Measurements from ENCODE around the gene ADISSP.

Gene ADISSP

GRCh38 chr20:3775457-3776108, 8.0 kb upstream of the ADISSP start:
- Histone ChIP-seq H4K91ac (ENCODE audit: low read depth, low read length) (no peak overlapping the region), H3K36me3 (ENCODE audit: control insufficient read depth in 1 of 2, insufficient read depth in 2 of 2, low read length in 2 of 2) (no peaks in the 10 kb centered on the region), H3K4me1 (ENCODE audit: control insufficient read depth in 1 of 2, insufficient read depth in 2 of 2, low read length in 2 of 2) (peaks cover 12 to 13% of the 10 kb centered on the region in 2 experiments), H2AFZ (ENCODE audit: insufficient read depth, low read length, poor library complexity) (no peak overlapping the region), H3K14ac (ENCODE audit: low read length) (no peak overlapping the region), H3K79me1 (ENCODE audit: low read length) (no peaks in the 10 kb centered on the region), H3K27ac (ENCODE audit: low read depth, low read length) (no peak overlapping the region), H2BK5ac (ENCODE audit: low read depth, low read length, poor library complexity) (no peak overlapping the region), H4K8ac (ENCODE audit: low read depth, low read length) (no peak overlapping the region), H3K9ac (ENCODE audit: low read length) (no peak overlapping the region), H3K4me2 (ENCODE audit: low read length) (no peak overlapping the region), H3K79me2 (ENCODE audit: control insufficient read depth, insufficient read depth, low read length, poor library complexity) (no peaks in the 10 kb centered on the region), H4K12ac (ENCODE audit: low read depth, low read length) (no peak overlapping the region), H2AK5ac (ENCODE audit: low read length) (no peak overlapping the region), H3K4me3 (ENCODE audit: low read depth, low read length) (no peak overlapping the region), H2BK120ac (ENCODE audit: insufficient read depth, low read length, poor library complexity) (no peak overlapping the region), H3K4ac (ENCODE audit: low read depth, low read length) (no peak overlapping the region), H3K23ac (ENCODE audit: low read length) (no peak overlapping the region), H3K9me3 (ENCODE audit: insufficient read depth, low read depth, low read length) (peaks cover 7% of the 10 kb centered on the region), H2BK12ac (ENCODE audit: low read length) (no peak overlapping the region), H3K18ac (ENCODE audit: low read length) (no peak overlapping the region), H3K27me3 (ENCODE audit: insufficient read depth, low read length) (peaks cover 23% of the 10 kb centered on the region)
- no CpG with 5 or more reads among the region's 4 CpGs for WGBS (ENCODE audit: extremely low coverage, insufficient coverage, insufficient read length)
- no peak for DNase-seq

- Histone ChIP-seq H4K91ac (ENCODE audit: low read depth, low read length) (no peak overlapping the region), H3K79me1 (ENCODE audit: low read length) (peaks cover 10% of the 10 kb centered on the region), H2AK5ac (ENCODE audit: low read length) (no peak overlapping the region), H4K12ac (ENCODE audit: low read depth, low read length) (no peak overlapping the region), H3K9ac (ENCODE audit: low read length) (no peak overlapping the region), H3K79me2 (ENCODE audit: control insufficient read depth, insufficient read depth, low read length, poor library complexity) (peaks cover 6% of the 10 kb centered on the region), H3K27ac (ENCODE audit: low read depth, low read length) (no peak overlapping the region), H3K36me3 (ENCODE audit: control insufficient read depth in 1 of 2, insufficient read depth in 2 of 2, low read length in 2 of 2) (no peaks in the 10 kb centered on the region), H2BK12ac (ENCODE audit: low read length) (no peak overlapping the region), H3K9me3 (ENCODE audit: insufficient read depth, low read depth, low read length) (no peaks in the 10 kb centered on the region), H3K4me2 (ENCODE audit: low read length) (no peak overlapping the region), H3K4me3 (ENCODE audit: low read depth, low read length) (no peak overlapping the region), H3K18ac (ENCODE audit: low read length) (no peak overlapping the region), H2BK5ac (ENCODE audit: low read depth, low read length, poor library complexity) (no peak overlapping the region), H2BK120ac (ENCODE audit: insufficient read depth, low read length, poor library complexity) (no peak overlapping the region), H3K4me1 (ENCODE audit: control insufficient read depth in 1 of 2, insufficient read depth in 2 of 2, low read length in 2 of 2) (peaks cover 8 to 12% of the 10 kb centered on the region in 2 experiments), H3K23ac (ENCODE audit: low read length) (no peak overlapping the region), H3K27me3 (ENCODE audit: insufficient read depth, low read length) (no peaks in the 10 kb centered on the region), H3K14ac (ENCODE audit: low read length) (no peak overlapping the region), H2AFZ (ENCODE audit: insufficient read depth, low read length, poor library complexity) (no peak overlapping the region), H3K4ac (ENCODE audit: low read depth, low read length) (no peak overlapping the region), H4K8ac (ENCODE audit: low read depth, low read length) (no peak overlapping the region)
- no peak for DNase-seq
- no CpG with 5 or more reads among the region's 7 CpGs for WGBS (ENCODE audit: extremely low coverage, insufficient coverage, insufficient read length)
These were observed 4.1 kb upstream of the ADISSP start for GRCh38 chr20:3771552-3772058.

GRCh38 chr20:3768342-3769130, 983 bp upstream of the ADISSP start:
- Histone ChIP-seq H2AK5ac (ENCODE audit: low read length) (no peak overlapping the region), H3K79me2 (ENCODE audit: control insufficient read depth, insufficient read depth, low read length, poor library complexity) (peaks cover 6% of the 10 kb centered on the region), H3K27ac (ENCODE audit: low read depth, low read length) (no peak overlapping the region), H3K79me1 (ENCODE audit: low read length) (peaks cover 10% of the 10 kb centered on the region), H2BK120ac (ENCODE audit: insufficient read depth, low read length, poor library complexity) (peak overlapping the region; percentile 48), H3K14ac (ENCODE audit: low read length) (peak overlapping the region; percentile 80), H3K27me3 (ENCODE audit: insufficient read depth, low read length) (no peaks in the 10 kb centered on the region), H4K91ac (ENCODE audit: low read depth, low read length) (peak overlapping the region; percentile 74), H3K4me2 (ENCODE audit: low read length) (peak overlapping the region; percentile 84), H2BK5ac (ENCODE audit: low read depth, low read length, poor library complexity) (no peak overlapping the region), H4K8ac (ENCODE audit: low read depth, low read length) (peak overlapping the region; percentile 91), H3K9me3 (ENCODE audit: insufficient read depth, low read depth, low read length) (no peaks in the 10 kb centered on the region), H4K12ac (ENCODE audit: low read depth, low read length) (peak overlapping the region; percentile 86), H2BK12ac (ENCODE audit: low read length) (no peak overlapping the region), H3K4ac (ENCODE audit: low read depth, low read length) (peak overlapping the region; percentile 61), H3K4me3 (ENCODE audit: low read depth, low read length) (peak overlapping the region; percentile 80), H3K23ac (ENCODE audit: low read length) (no peak overlapping the region), H3K4me1 (ENCODE audit: control insufficient read depth in 1 of 2, insufficient read depth in 2 of 2, low read length in 2 of 2) (peaks cover 8 to 12% of the 10 kb centered on the region in 2 experiments), H3K9ac (ENCODE audit: low read length) (peak overlapping the region; percentile 69), H3K18ac (ENCODE audit: low read length) (peak overlapping the region; percentile 63), H2AFZ (ENCODE audit: insufficient read depth, low read length, poor library complexity) (peak overlapping the region; percentile 89), H3K36me3 (ENCODE audit: control insufficient read depth in 1 of 2, insufficient read depth in 2 of 2, low read length in 2 of 2) (no peaks in the 10 kb centered on the region)
- WGBS (ENCODE audit: extremely low coverage, insufficient coverage, insufficient read length) = no CpG with 5 or more reads among the region's 51 CpGs
- DNase-seq = peak; percentile 69 to 86

GRCh38 chr20:3767110-3767426, 485 bp downstream of the ADISSP start:
- H3K9me3 ChIP-seq (ENCODE audit: insufficient read depth, low read depth, low read length) = no peaks in the 10 kb centered on the region

More at GRCh38 chr20:3767110-3767426, 485 bp downstream of the ADISSP start:
- peak overlapping the region; percentile 87 for H4K8ac ChIP-seq (ENCODE audit: low read depth, low read length)
- peak overlapping the region; percentile 76 for H3K18ac ChIP-seq (ENCODE audit: low read length)
- no peaks in the 10 kb centered on the region for H3K27me3 ChIP-seq (ENCODE audit: insufficient read depth, low read length)
- no peaks in the 10 kb centered on the region for H3K36me3 ChIP-seq (ENCODE audit: control insufficient read depth in 1 of 2, insufficient read depth in 2 of 2, low read length in 2 of 2)
- no peak overlapping the region for H2BK5ac ChIP-seq (ENCODE audit: low read depth, low read length, poor library complexity)
- peaks cover 8 to 12% of the 10 kb centered on the region in 2 experiments for H3K4me1 ChIP-seq (ENCODE audit: control insufficient read depth in 1 of 2, insufficient read depth in 2 of 2, low read length in 2 of 2)
- peak overlapping the region; percentile 77 for H2AFZ ChIP-seq (ENCODE audit: insufficient read depth, low read length, poor library complexity)
- H4K91ac ChIP-seq (ENCODE audit: low read depth, low read length) = no peak overlapping the region
- H3K27ac ChIP-seq (ENCODE audit: low read depth, low read length) = no peak overlapping the region
- no peak overlapping the region for H3K23ac ChIP-seq (ENCODE audit: low read length)
- H2BK120ac ChIP-seq (ENCODE audit: insufficient read depth, low read length, poor library complexity) = no peak overlapping the region
- H3K4me2 ChIP-seq (ENCODE audit: low read length) = peak overlapping the region; percentile 77
- H3K9ac ChIP-seq (ENCODE audit: low read length) = peak overlapping the region; percentile 21
- no peak overlapping the region for H4K12ac ChIP-seq (ENCODE audit: low read depth, low read length)
- no peak overlapping the region for H2AK5ac ChIP-seq (ENCODE audit: low read length)
- peak overlapping the region; percentile 75 for H3K4me3 ChIP-seq (ENCODE audit: low read depth, low read length)
- no peak overlapping the region for H2BK12ac ChIP-seq (ENCODE audit: low read length)
- H3K79me1 ChIP-seq (ENCODE audit: low read length) = peaks cover 10% of the 10 kb centered on the region
- H3K14ac ChIP-seq (ENCODE audit: low read length) = peak overlapping the region; percentile 65
- WGBS (ENCODE audit: extremely low coverage, insufficient coverage, insufficient read length) = no CpG with 5 or more reads among the region's 21 CpGs
- H3K4ac ChIP-seq (ENCODE audit: low read depth, low read length) = no peak overlapping the region
- peak in 1 of 2 donors; percentile 25 for DNase-seq
- H3K79me2 ChIP-seq (ENCODE audit: control insufficient read depth, insufficient read depth, low read length, poor library complexity) = peaks cover 6% of the 10 kb centered on the region

All from trophoblast cell (in vitro differentiated cells and primary cell).